Heart right ventricle (tissue), 16 donors: Measurements from ENCODE around the gene CHST12. TPM values are rescaled to one million over a fixed set of nuclear protein-coding genes. Genes with fewer than 3 reads are reported as not detected.

Experiments used
- ATAC-seq, 8 donors: fragments of 200-7000 bp; cut with Tn5 transposase; one replicate each; pipeline ENCODE4 v1.9.1; 2020; ENCODE audit warnings: mild to moderate bottlenecking in 8 of 8, moderate library complexity in 8 of 8, moderate number of reproducible peaks in 1 of 8
- DNase-seq, 2 donors: peaks; one replicate each; pipeline ENCODE4 v3.0.0-alpha.2; 2020
- H3K27ac ChIP-seq, 10 donors: fragments of 200-600 bp; sonication (generic) in 2 of 10; one replicate each; pipeline versions ENCODE4 v1.5.0 to v1.8.0; 2020 to 2022; ENCODE audit warnings: mild to moderate bottlenecking in 3 of 10
- H3K27me3 ChIP-seq, 7 donors: fragments of 200-600 bp; one replicate each; pipeline ENCODE4 v1.8.0; 2021 to 2022; ENCODE audit warnings: mild to moderate bottlenecking in 2 of 7
- H3K36me3 ChIP-seq, 9 donors: fragments of 200-600 bp; sonication (generic) in 1 of 9; one replicate each; pipeline versions ENCODE4 v1.5.0 to v1.8.0; 2020 to 2022; ENCODE audit warnings: mild to moderate bottlenecking in 2 of 9
- H3K4me1 ChIP-seq, 9 donors: fragments of 200-600 bp; sonication (generic) in 1 of 9; one replicate each; pipeline versions ENCODE4 v1.5.0 to v1.8.0; 2020 to 2022; ENCODE audit warnings: mild to moderate bottlenecking in 4 of 9
- H3K4me3 ChIP-seq, 10 donors: fragments of 200-600 bp; sonication (generic) in 2 of 10; one replicate each; pipeline versions ENCODE4 v1.5.0 to v1.8.0; 2020 to 2022; ENCODE audit warnings: mild to moderate bottlenecking in 7 of 10, moderate library complexity in 2 of 10
- H3K9me3 ChIP-seq, 11 donors: fragments of 200-600 bp in 10 of 11; sonication (generic) in 2 of 11; one replicate each; pipeline versions ENCODE4 v1.5.0 to v1.8.0; 2013 to 2022; ENCODE audit warnings: mild to moderate bottlenecking in 2 of 11, control low read depth in 1 of 11, moderate library complexity in 1 of 11
- WGBS, 2 donors: extraction: QIAGEN DNeasy Blood & Tissue Kit; methylation state at CpG; one replicate each; pipeline ENCODE4 v1.1.7; 2013; ENCODE audit warnings: inconsistent platforms in 1 of 2; 5-methylcytosine and 5-hydroxymethylcytosine counted together
- intact Hi-C, 10 donors: fragments of 100-400 bp; cut with DNase I; formaldehyde crosslinking; loops; one replicate each; pipeline versions ENCODE4 v1.11.1 to v1.14.2; 2022
- polyA plus RNA-seq, 2 donors: library from polyadenylated mRNA; stranded (reverse); fragments of 200-250 nt; gene quantifications; one replicate each; pipeline ENCODE4 v1.2.3, GENCODE V29; 2013
- total RNA-seq, 10 donors: library from RNA; stranded (reverse); fragmentation: NEBNext Ultra II Directional in 3 of 10; extraction: Animal tissue kit (Norgen Biotek cat#: 25700) in 3 of 10; gene quantifications; one replicate each; pipeline versions ENCODE4 v1.2.1 to v1.2.4, GENCODE V29; 2021 to 2023
- TF ChIP-seq, protein P1 (sequence below), 9 donors: fragments of 200-600 bp; sonication (generic) in 2 of 9; IDR thresholded peaks; one replicate each; pipeline versions ENCODE4 v1.5.0 to v1.8.0; 2021 to 2022; ENCODE audit warnings: antibody characterized with exemption in 9 of 9, mild to moderate bottlenecking in 5 of 9, moderate library complexity in 1 of 9
- donor health status: Arrhythmogenic right ventricular cardiomyopathy.
- donor health status: ischemic (EF 13 %, LVEDD 7.1; RV severe dilation, severe dysfunction).
- donor health status: healthy with polysubstance abuse.
- donor health status: DM: no; HTN: yes; CAD: no.
- donor health status: DM: no; HTN: no; CAD: no.
- donor health status: ischemic (EF 25% LVEDD 6.9; RV normal size, moderate dysfunction).
- donor health status: ischemic (EF 25% LVEDD 5.7; RV mildly dilated, moderate dysfunction).
- donor health status: healthy.
- donor health status: DM: yes; HTN: yes; CAD: no.
- donor health status: Ischemic cardiomyopathy.
- donor health status: ischemic (EF 35%, LVEDD 5.7; RV mildly dilated, moderate dysfunction).
- donor health status: nonischemic (EF 11% LVEDD 7.7; RV severe dilation, severe dysfunction).
- donor health status: DM: yes; HTN: yes; CAD: no.
- donor health status: PGD.
- donor health status: ischemic (EF 29% LVEDD 5.4; RV normal size, mild dysfunction).
- donor health status: nonischemic (EF 23%, LVEDD 6.1; RV moderate dilation, normal function).

CHST12 gene
- total and polyA plus RNA-seq, 12 donors = 12.4 to 17.2 (median 14.0) TPM

GRCh38 chr7:2379161-2379560 lies 24.2 kb upstream of the CHST12 start:
- intact Hi-C loops = no loop called here
- Histone ChIP-seq H3K4me3 (no peak overlapping the region), H3K9me3 (no peaks in the 10 kb centered on the region), H3K27ac (no peak overlapping the region), H3K36me3 (peaks cover 0 to 81% (median 57%) of the 10 kb centered on the region in 9 donors), H3K27me3 (no peaks in the 10 kb centered on the region), H3K4me1 (no peaks in the 10 kb centered on the region)
- DNase-seq (no peak), ATAC-seq (no peak)
- TF ChIP-seq, protein P1, sequence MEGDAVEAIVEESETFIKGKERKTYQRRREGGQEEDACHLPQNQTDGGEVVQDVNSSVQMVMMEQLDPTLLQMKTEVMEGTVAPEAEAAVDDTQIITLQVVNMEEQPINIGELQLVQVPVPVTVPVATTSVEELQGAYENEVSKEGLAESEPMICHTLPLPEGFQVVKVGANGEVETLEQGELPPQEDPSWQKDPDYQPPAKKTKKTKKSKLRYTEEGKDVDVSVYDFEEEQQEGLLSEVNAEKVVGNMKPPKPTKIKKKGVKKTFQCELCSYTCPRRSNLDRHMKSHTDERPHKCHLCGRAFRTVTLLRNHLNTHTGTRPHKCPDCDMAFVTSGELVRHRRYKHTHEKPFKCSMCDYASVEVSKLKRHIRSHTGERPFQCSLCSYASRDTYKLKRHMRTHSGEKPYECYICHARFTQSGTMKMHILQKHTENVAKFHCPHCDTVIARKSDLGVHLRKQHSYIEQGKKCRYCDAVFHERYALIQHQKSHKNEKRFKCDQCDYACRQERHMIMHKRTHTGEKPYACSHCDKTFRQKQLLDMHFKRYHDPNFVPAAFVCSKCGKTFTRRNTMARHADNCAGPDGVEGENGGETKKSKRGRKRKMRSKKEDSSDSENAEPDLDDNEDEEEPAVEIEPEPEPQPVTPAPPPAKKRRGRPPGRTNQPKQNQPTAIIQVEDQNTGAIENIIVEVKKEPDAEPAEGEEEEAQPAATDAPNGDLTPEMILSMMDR (IDR thresholded peaks at IDR 0.05) = no peak
- 94 to 95% methylated on average over 20 of the region's 20 CpGs for WGBS, 2 donors

GRCh38 chr7:2379821-2380450 lies 23.5 kb upstream of the CHST12 start:
- WGBS, 2 donors = 93 to 94% methylated on average over 34 of the region's 34 CpGs
- peaks cover 0 to 73% (median 49%) of the 10 kb centered on the region in 9 donors for H3K36me3 ChIP-seq
- H3K4me3 ChIP-seq = no peak overlapping the region
- peak in 1 of 8 donors; percentile 20 for ATAC-seq
- H3K9me3 ChIP-seq = no peaks in the 10 kb centered on the region
- TF ChIP-seq, protein P1 (IDR thresholded peaks at IDR 0.05) = no peak
- intact Hi-C loops = no loop called here
- no peaks in the 10 kb centered on the region for H3K4me1 ChIP-seq
- H3K27me3 ChIP-seq = no peaks in the 10 kb centered on the region
- no peak for DNase-seq
- H3K27ac ChIP-seq = no peak overlapping the region

GRCh38 chr7:2380461-2380860 lies 22.9 kb upstream of the CHST12 start:
- Histone ChIP-seq H3K36me3 (peaks cover 0 to 68% (median 44%) of the 10 kb centered on the region in 9 donors), H3K27ac (no peak overlapping the region), H3K4me3 (no peak overlapping the region), H3K4me1 (no peaks in the 10 kb centered on the region), H3K9me3 (no peaks in the 10 kb centered on the region), H3K27me3 (no peaks in the 10 kb centered on the region)
- intact Hi-C loops = no loop called here
- no peak for ATAC-seq
- TF ChIP-seq, protein P1 (IDR thresholded peaks at IDR 0.05) = no peak
- WGBS, 2 donors = 95 to 96% methylated on average over 23 of the region's 23 CpGs
- no peak for DNase-seq

DNA sequence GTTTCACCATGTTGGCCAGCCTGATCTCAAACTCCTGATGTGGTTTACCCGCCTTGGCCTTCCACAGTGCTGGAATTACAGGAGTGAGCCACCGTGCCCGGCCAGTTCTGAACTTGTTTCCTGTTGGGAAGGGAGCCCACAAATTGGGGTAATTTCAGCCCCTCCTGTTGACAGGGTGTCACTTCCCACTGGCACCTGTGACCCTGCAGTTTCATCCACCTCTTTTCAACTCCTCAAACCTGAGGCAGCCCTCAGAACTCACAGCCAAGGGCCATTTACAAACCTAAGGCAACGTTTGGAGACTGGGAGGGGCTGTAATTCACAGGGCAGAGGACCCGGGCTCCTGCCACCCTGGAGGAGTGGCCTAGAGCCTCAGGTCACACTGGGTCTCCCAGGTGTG lies 22.2 kb upstream of the CHST12 start:
- no peak for DNase-seq
- H3K4me1 ChIP-seq = no peaks in the 10 kb centered on the region
- H3K27me3 ChIP-seq = no peaks in the 10 kb centered on the region
- H3K9me3 ChIP-seq = no peaks in the 10 kb centered on the region
- intact Hi-C loops = no loop called here
- TF ChIP-seq, protein P1 (IDR thresholded peaks at IDR 0.05) = no peak
- 51 to 65% methylated on average over 5 of the region's 5 CpGs for WGBS, 2 donors
- H3K27ac ChIP-seq = no peak overlapping the region
- peaks cover 0 to 60% (median 39%) of the 10 kb centered on the region in 9 donors for H3K36me3 ChIP-seq
- ATAC-seq = no peak
- H3K4me3 ChIP-seq = no peak overlapping the region
